Neural cell (in vitro differentiated cells): Measurements from ENCODE around the gene DSTN. TPM values are rescaled to one million over a fixed set of nuclear protein-coding genes. Genes with fewer than 3 reads are reported as not detected.

Source experiments
- H2AFZ ChIP-seq: fragments of 200-600, 300-800 bp; sonication (generic), shearing (Covaris generic); 2 replicates; pipeline ENCODE4 v1.6.0; 2014; ENCODE audit warnings: low read depth, mild to moderate bottlenecking, antibody characterized with exemption, low read length, moderate library complexity
- H3F3A ChIP-seq: fragments of 200-600 bp; shearing (Covaris generic); 2 replicates; pipeline ENCODE4 v1.6.1; 2016; ENCODE audit warnings: mild to moderate bottlenecking, moderate library complexity, mixed read lengths, antibody characterized with exemption, low read length; ENCODE audit not compliant: insufficient read depth, poor library complexity, severe bottlenecking
- H3K27ac ChIP-seq: fragments of 200-600, 300-800 bp; sonication (generic), shearing (Covaris generic); 2 replicates; pipeline ENCODE4 v1.5.1; 2014; ENCODE audit warnings: mild to moderate bottlenecking, low read length, moderate library complexity
- H3K27me3 ChIP-seq: fragments of 300-800, 200-600 bp; sonication (generic), shearing (Covaris generic); 2 replicates; pipeline ENCODE4 v1.6.0; 2014; ENCODE audit warnings: mild to moderate bottlenecking, low read depth, low read length, moderate library complexity; ENCODE audit not compliant: insufficient read depth
- H3K36me3 ChIP-seq: fragments of 300-800, 200-600 bp; sonication (generic), shearing (Covaris generic); 2 replicates; pipeline ENCODE4 v1.5.1; 2014; ENCODE audit warnings: mild to moderate bottlenecking, antibody characterized with exemption, low read length, moderate library complexity; ENCODE audit not compliant: insufficient read depth
- H3K4me2 ChIP-seq: fragments of 300-800, 200-600 bp; sonication (generic), shearing (Covaris generic); 2 replicates; pipeline ENCODE4 v1.6.0; 2014; ENCODE audit warnings: mild to moderate bottlenecking, low read length
- H3K4me3 ChIP-seq: fragments of 300-800, 200-600 bp; sonication (generic), shearing (Covaris generic); 2 replicates; pipeline ENCODE4 v1.5.1; 2014; ENCODE audit warnings: mild to moderate bottlenecking, low read length, moderate library complexity
- H3K79me2 ChIP-seq: fragments of 200-600 bp; shearing (Covaris generic); replicated peaks from 2 replicates; pipeline ENCODE4 v1.6.0; 2014; ENCODE audit warnings: mild to moderate bottlenecking, low read length, moderate library complexity; ENCODE audit not compliant: insufficient read depth
- H3K9ac ChIP-seq: fragments of 300-800, 200-600 bp; sonication (generic), shearing (Covaris generic); 2 replicates; pipeline ENCODE4 v1.6.1; 2016; ENCODE audit warnings: mild to moderate bottlenecking, low read length, mixed read lengths
- H3K9me2 ChIP-seq: fragments of 200-600 bp; shearing (Covaris generic); 2 replicates; pipeline ENCODE4 v1.6.1; 2016; ENCODE audit warnings: mild to moderate bottlenecking, low read length, mixed read lengths; ENCODE audit not compliant: insufficient read depth
- H3K9me3 ChIP-seq: fragments of 200-600, 300-800 bp; sonication (generic), shearing (Covaris generic); 2 replicates; pipeline ENCODE4 v1.6.1; 2016; ENCODE audit warnings: mild to moderate bottlenecking, mixed run types, low read length, moderate library complexity, mixed read lengths
- H4K20me1 ChIP-seq: fragments of 200-600 bp; shearing (Covaris generic); 2 replicates; pipeline ENCODE4 v1.6.1; 2016; ENCODE audit warnings: mild to moderate bottlenecking, mixed run types; ENCODE audit not compliant: insufficient read depth
- CTCF ChIP-seq: fragments of 450-650 bp; IDR thresholded peaks from 2 replicates; pipeline ENCODE4 v1.5.1; 2014; ENCODE audit warnings: antibody characterized with exemption, mild to moderate bottlenecking, moderate library complexity; ENCODE audit not compliant: poor library complexity, severe bottlenecking
- EP300 ChIP-seq: fragments of 450-650 bp; conservative IDR thresholded peaks from 2 replicates; pipeline ENCODE4 v1.6.1; 2014; ENCODE audit warnings: antibody characterized with exemption, mild to moderate bottlenecking, moderate library complexity; ENCODE audit not compliant: poor library complexity, severe bottlenecking
- EZH2 ChIP-seq: fragments of 200-600, 300-800 bp; shearing (Covaris generic), sonication (generic); IDR thresholded peaks from 2 replicates; pipeline ENCODE4 v1.6.1; 2014; ENCODE audit warnings: antibody characterized with exemption, low read length, borderline replicate concordance, mild to moderate bottlenecking; ENCODE audit not compliant: insufficient read depth, poor library complexity, severe bottlenecking
- POLR2AphosphoS5 ChIP-seq: IDR thresholded peaks from 2 replicates; pipeline ENCODE4 v1.6.1; 2012
- SMC3 ChIP-seq: fragments of 450-650 bp; conservative IDR thresholded peaks from 2 replicates; pipeline ENCODE4 v1.6.1; 2014; ENCODE audit warnings: antibody characterized with exemption, mild to moderate bottlenecking, moderate library complexity; ENCODE audit not compliant: poor library complexity
- TAF1 ChIP-seq: IDR thresholded peaks from 2 replicates; pipeline ENCODE4 v1.6.1; 2012; ENCODE audit warnings: low read depth
- polyA plus RNA-seq: library from polyadenylated mRNA; depleted of rRNA; stranded (reverse); fragments of >200 nt; gene quantifications from 2 replicates; pipeline ENCODE4 v1.2.3, GENCODE V29; 2014
- TF ChIP-seq, protein P1 (sequence below): IDR thresholded peaks from 2 replicates; pipeline ENCODE4 v1.6.1; 2012; ENCODE audit warnings: borderline replicate concordance

The DSTN gene
- polyA plus RNA-seq, 1 donor from 2014 or later = 276 TPM

GRCh38 chr20:17641993-17642392 lies 72.1 kb downstream of the DSTN start:
- Histone ChIP-seq H3K27ac (no peak overlapping the region), H2AFZ (no peak overlapping the region), H3K4me3 (no peak overlapping the region), H3K9me3 (no peaks in the 10 kb centered on the region), H3K79me2 (no peaks in the 10 kb centered on the region), H3F3A (no peaks in the 10 kb centered on the region), H3K9me2 (no peaks in the 10 kb centered on the region), H3K4me2 (no peak overlapping the region), H4K20me1 (no peaks in the 10 kb centered on the region), H3K27me3 (peaks cover 30% of the 10 kb centered on the region), H3K36me3 (no peaks in the 10 kb centered on the region), H3K9ac (no peak overlapping the region)
- TF ChIP-seq POLR2AphosphoS5 (no peak), EZH2 (no peak), EP300 (no peak)
- TF ChIP-seq, protein P1, sequence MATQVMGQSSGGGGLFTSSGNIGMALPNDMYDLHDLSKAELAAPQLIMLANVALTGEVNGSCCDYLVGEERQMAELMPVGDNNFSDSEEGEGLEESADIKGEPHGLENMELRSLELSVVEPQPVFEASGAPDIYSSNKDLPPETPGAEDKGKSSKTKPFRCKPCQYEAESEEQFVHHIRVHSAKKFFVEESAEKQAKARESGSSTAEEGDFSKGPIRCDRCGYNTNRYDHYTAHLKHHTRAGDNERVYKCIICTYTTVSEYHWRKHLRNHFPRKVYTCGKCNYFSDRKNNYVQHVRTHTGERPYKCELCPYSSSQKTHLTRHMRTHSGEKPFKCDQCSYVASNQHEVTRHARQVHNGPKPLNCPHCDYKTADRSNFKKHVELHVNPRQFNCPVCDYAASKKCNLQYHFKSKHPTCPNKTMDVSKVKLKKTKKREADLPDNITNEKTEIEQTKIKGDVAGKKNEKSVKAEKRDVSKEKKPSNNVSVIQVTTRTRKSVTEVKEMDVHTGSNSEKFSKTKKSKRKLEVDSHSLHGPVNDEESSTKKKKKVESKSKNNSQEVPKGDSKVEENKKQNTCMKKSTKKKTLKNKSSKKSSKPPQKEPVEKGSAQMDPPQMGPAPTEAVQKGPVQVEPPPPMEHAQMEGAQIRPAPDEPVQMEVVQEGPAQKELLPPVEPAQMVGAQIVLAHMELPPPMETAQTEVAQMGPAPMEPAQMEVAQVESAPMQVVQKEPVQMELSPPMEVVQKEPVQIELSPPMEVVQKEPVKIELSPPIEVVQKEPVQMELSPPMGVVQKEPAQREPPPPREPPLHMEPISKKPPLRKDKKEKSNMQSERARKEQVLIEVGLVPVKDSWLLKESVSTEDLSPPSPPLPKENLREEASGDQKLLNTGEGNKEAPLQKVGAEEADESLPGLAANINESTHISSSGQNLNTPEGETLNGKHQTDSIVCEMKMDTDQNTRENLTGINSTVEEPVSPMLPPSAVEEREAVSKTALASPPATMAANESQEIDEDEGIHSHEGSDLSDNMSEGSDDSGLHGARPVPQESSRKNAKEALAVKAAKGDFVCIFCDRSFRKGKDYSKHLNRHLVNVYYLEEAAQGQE = no peak

- H3K27ac ChIP-seq = no peak overlapping the region
- H3K9me2 ChIP-seq = no peaks in the 10 kb centered on the region
- H3K4me2 ChIP-seq = no peak overlapping the region
- no peak overlapping the region for H3K4me3 ChIP-seq
- H3K27me3 ChIP-seq = peaks cover 30% of the 10 kb centered on the region
- H3K79me2 ChIP-seq = no peaks in the 10 kb centered on the region
- no peaks in the 10 kb centered on the region for H3F3A ChIP-seq
- no peak overlapping the region for H2AFZ ChIP-seq
- H3K9ac ChIP-seq = no peak overlapping the region
- no peaks in the 10 kb centered on the region for H4K20me1 ChIP-seq
- TF ChIP-seq CTCF = no peak
- no peak for TF ChIP-seq POLR2AphosphoS5
- TF ChIP-seq EP300 = no peak
- TF ChIP-seq TAF1 = no peak
- TF ChIP-seq SMC3 = no peak
- H3K36me3 ChIP-seq = no peaks in the 10 kb centered on the region
- no peaks in the 10 kb centered on the region for H3K9me3 ChIP-seq
Observed at GRCh38 chr20:17642404-17643269, 72.8 kb downstream of the DSTN start.
